Measurements from ENCODE around the gene CIAO3.

DNA sequence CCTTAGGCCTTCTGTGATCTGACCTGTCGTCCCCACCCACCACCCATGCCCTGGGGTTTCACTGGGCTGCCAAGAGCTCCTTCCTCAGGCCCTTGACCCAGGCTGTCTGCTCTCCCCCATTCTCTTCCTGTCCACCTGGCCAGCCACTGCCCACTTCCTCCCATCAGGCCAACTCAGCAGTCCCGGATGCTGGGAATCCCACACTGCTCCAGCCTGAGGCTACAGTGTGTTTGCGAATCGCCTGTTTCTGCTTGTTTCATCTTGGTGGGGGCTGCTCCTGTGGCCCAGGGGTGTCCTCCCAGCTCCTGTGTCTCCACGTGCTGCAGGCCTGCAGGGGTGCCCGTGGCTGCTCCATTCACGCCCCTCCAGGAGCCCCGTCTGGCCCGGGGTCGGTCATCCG lies 26.7 kb downstream of the CIAO3 start:
- TF ChIP-seq, protein P1, sequence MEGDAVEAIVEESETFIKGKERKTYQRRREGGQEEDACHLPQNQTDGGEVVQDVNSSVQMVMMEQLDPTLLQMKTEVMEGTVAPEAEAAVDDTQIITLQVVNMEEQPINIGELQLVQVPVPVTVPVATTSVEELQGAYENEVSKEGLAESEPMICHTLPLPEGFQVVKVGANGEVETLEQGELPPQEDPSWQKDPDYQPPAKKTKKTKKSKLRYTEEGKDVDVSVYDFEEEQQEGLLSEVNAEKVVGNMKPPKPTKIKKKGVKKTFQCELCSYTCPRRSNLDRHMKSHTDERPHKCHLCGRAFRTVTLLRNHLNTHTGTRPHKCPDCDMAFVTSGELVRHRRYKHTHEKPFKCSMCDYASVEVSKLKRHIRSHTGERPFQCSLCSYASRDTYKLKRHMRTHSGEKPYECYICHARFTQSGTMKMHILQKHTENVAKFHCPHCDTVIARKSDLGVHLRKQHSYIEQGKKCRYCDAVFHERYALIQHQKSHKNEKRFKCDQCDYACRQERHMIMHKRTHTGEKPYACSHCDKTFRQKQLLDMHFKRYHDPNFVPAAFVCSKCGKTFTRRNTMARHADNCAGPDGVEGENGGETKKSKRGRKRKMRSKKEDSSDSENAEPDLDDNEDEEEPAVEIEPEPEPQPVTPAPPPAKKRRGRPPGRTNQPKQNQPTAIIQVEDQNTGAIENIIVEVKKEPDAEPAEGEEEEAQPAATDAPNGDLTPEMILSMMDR (IDR thresholded peaks at IDR 0.05; ENCODE audit: low read length), result no peak
- TF ChIP-seq EZH2phosphoT487 (IDR thresholded peaks at IDR 0.05; ENCODE audit: low read length), result no peak

All from MM.1S (cell line).